ENCODE results near the gene UTS2R.

DNA sequence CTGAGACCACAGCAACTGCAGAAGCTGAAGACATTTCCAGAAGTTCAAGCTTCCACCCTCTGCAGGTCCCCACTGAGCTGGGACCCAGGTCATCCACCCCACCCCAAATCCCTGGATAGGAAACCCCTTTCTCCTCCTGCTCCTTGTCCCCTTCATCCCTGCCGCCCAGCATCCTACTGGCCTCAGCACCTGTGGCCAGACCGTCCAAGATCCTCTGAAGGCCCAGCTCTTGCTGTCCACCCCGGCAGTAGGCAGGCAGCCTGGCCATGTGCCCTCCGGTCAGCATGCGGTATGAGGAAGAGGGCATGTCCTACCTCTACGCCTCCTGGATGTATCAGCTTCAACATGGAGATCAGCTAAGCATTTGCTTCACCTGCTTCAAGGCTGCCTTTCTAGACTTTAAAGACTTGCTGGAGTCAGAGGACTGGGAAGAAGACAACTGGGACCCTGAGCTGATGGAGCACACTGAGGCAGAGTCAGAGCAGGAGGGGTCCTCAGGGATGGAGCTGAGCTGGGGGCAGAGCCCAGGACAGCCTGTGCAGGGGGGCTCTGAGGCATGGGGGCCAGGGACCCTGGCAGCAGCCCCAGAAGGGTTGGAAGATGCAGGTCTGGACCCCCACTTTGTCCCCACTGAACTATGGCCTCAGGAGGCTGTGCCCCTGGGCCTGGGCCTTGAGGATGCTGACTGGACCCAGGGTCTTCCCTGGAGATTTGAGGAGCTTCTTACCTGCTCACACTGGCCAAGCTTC is 9.5 kb upstream of the UTS2R start:
- TF ChIP-seq POLR2A (IDR thresholded peaks at IDR 0.05): no peak
- TF ChIP-seq, protein P1, sequence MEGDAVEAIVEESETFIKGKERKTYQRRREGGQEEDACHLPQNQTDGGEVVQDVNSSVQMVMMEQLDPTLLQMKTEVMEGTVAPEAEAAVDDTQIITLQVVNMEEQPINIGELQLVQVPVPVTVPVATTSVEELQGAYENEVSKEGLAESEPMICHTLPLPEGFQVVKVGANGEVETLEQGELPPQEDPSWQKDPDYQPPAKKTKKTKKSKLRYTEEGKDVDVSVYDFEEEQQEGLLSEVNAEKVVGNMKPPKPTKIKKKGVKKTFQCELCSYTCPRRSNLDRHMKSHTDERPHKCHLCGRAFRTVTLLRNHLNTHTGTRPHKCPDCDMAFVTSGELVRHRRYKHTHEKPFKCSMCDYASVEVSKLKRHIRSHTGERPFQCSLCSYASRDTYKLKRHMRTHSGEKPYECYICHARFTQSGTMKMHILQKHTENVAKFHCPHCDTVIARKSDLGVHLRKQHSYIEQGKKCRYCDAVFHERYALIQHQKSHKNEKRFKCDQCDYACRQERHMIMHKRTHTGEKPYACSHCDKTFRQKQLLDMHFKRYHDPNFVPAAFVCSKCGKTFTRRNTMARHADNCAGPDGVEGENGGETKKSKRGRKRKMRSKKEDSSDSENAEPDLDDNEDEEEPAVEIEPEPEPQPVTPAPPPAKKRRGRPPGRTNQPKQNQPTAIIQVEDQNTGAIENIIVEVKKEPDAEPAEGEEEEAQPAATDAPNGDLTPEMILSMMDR (IDR thresholded peaks at IDR 0.05): no peak
- TF ChIP-seq EP300 (IDR thresholded peaks at IDR 0.05): no peak
- TF ChIP-seq POLR2AphosphoS5 (IDR thresholded peaks at IDR 0.05): no peak
